B cell (primary cell): ENCODE measurements around the gene SMC3. TPM values are rescaled to one million over a fixed set of nuclear protein-coding genes. Genes with fewer than 3 reads are reported as not detected.

Experiments
- ATAC-seq: fragments of 200-7000 bp; cut with Tn5 transposase; one replicate; pipeline ENCODE4 v1.10.0; 2021; ENCODE audit warnings: low read depth, mild to moderate bottlenecking, moderate number of reproducible peaks, moderate library complexity
- CTCF ChIA-PET: fragments of 350-600 bp; sonication (Branson Sonifier 250); formaldehyde crosslinking; loops from one replicate; lab custom pipeline; 2021; ENCODE audit warnings: antibody characterized with exemption, inconsistent platforms; lab: Charles Lee
- POLR2A ChIA-PET: fragments of 350-600 bp; sonication (Branson Sonifier 250); formaldehyde crosslinking; loops from one replicate; lab custom pipeline; 2021; ENCODE audit warnings: antibody characterized with exemption; lab: Charles Lee
- DNase-seq: peaks from one replicate; pipeline ENCODE4 v3.0.0; 2013
- H2AFZ ChIP-seq: 2 replicates; pipeline ENCODE4 v1.6.1; 2012; ENCODE audit warnings: mild to moderate bottlenecking, low read depth, low read length; ENCODE audit not compliant: insufficient read depth, poor library complexity, severe bottlenecking
- H3K27ac ChIP-seq, 2 donors: 1 replicate in 1 of 2; 2 replicates in 1 of 2; pipeline ENCODE4 v1.5.1; 2012 to 2013; ENCODE audit warnings: low read length in 2 of 2, mild to moderate bottlenecking in 2 of 2, moderate library complexity in 1 of 2
- H3K27me3 ChIP-seq, 4 experiments: fragments of 200-600 bp in 1 of 4; sonication (generic) in 1 of 4; replicated peaks in 1 of 4; 1 replicate in 2 of 4; 2 replicates in 2 of 4; pipeline versions ENCODE4 v1.6.1 to v1.7.0; 2013 to 2016; ENCODE audit warnings: low read length in 3 of 4, mild to moderate bottlenecking in 2 of 4, mixed read lengths in 1 of 4, moderate library complexity in 1 of 4; ENCODE audit not compliant: insufficient read depth in 4 of 4, control insufficient read depth in 3 of 4; ENCODE audit errors: control extremely low read depth in 1 of 4
- H3K36me3 ChIP-seq, 2 experiments: replicated peaks in 1 of 2; 1 replicate in 1 of 2; 2 replicates in 1 of 2; pipeline versions ENCODE4 v1.6.1 to v1.7.1; 2013; ENCODE audit warnings: low read length in 1 of 2; ENCODE audit not compliant: insufficient read depth in 2 of 2, control insufficient read depth in 1 of 2; ENCODE audit errors: control extremely low read depth in 1 of 2, extremely low read depth in 1 of 2
- H3K4me1 ChIP-seq, 2 donors: fragments of 200-600 bp in 1 of 2; sonication (generic) in 1 of 2; 1 replicate in 1 of 2; 2 replicates in 1 of 2; pipeline versions ENCODE4 v1.5.1 to v1.6.1; 2013 to 2017; ENCODE audit warnings: low read length in 2 of 2; ENCODE audit not compliant: control insufficient read depth in 2 of 2, insufficient read depth in 2 of 2
- H3K4me2 ChIP-seq: replicated peaks from 2 replicates; pipeline ENCODE3; 2012; ENCODE audit warnings: mild to moderate bottlenecking, low read depth, low read length; ENCODE audit not compliant: poor library complexity, severe bottlenecking
- H3K4me3 ChIP-seq, 5 experiments: fragments of 200-600 bp in 1 of 5; sonication (generic) in 1 of 5; 1 replicate in 3 of 5; 2 replicates in 2 of 5; pipeline versions ENCODE4 v1.5.1 to v1.7.0; 2011 to 2016; ENCODE audit warnings: low read length in 4 of 5, mild to moderate bottlenecking in 4 of 5, low read depth in 2 of 5, control low read depth in 1 of 5, moderate library complexity in 1 of 5; ENCODE audit not compliant: insufficient read depth in 1 of 5; ENCODE audit errors: control extremely low read depth in 1 of 5, extremely low read depth in 1 of 5
- H3K79me2 ChIP-seq: fragments of 200-600 bp; sonication (generic); one replicate; pipeline ENCODE4 v1.6.0; 2016; ENCODE audit warnings: low read length; ENCODE audit not compliant: control insufficient read depth, insufficient read depth
- H3K9ac ChIP-seq: fragments of 200-600 bp; sonication (generic); 2 replicates; pipeline ENCODE4 v1.6.1; 2017; ENCODE audit warnings: mild to moderate bottlenecking, low read length, moderate library complexity
- H3K9me3 ChIP-seq, 3 donors: one replicate each; pipeline versions ENCODE4 v1.6.1 to v1.7.1; 2013; ENCODE audit warnings: low read length in 2 of 3; ENCODE audit not compliant: control insufficient read depth in 2 of 3, insufficient read depth in 1 of 3; ENCODE audit errors: control extremely low read depth in 1 of 3
- H4K20me1 ChIP-seq: 2 replicates; pipeline ENCODE4 v1.6.0; 2012; ENCODE audit warnings: mild to moderate bottlenecking, low read length; ENCODE audit not compliant: insufficient read depth, control insufficient read depth, poor library complexity, severe bottlenecking
- H3K27ac Mint-ChIP-seq: one replicate; pipeline ENCODE4 v1.8.0; 2021; ENCODE audit warnings: mixed read lengths
- H3K27me3 Mint-ChIP-seq: one replicate; pipeline ENCODE4 v1.8.0; 2021; ENCODE audit warnings: mixed read lengths
- H3K4me1 Mint-ChIP-seq: one replicate; pipeline ENCODE4 v1.8.0; 2021; ENCODE audit warnings: mixed read lengths
- H3K4me3 Mint-ChIP-seq: one replicate; pipeline ENCODE4 v1.8.0; 2021; ENCODE audit warnings: mixed read lengths
- H3K9me3 Mint-ChIP-seq: one replicate; pipeline ENCODE4 v1.8.0; 2022; ENCODE audit warnings: mixed read lengths; ENCODE audit not compliant: insufficient read depth
- CTCF ChIP-seq: fragments of 200-600 bp; IDR thresholded peaks from one replicate; pipeline ENCODE4 v1.8.0; 2022; ENCODE audit warnings: antibody characterized with exemption, mild to moderate bottlenecking
- EZH2 ChIP-seq: IDR thresholded peaks from 2 replicates; pipeline ENCODE4 v1.6.1; 2012; ENCODE audit warnings: borderline replicate concordance, low read depth, mild to moderate bottlenecking, moderate library complexity, low read length; ENCODE audit not compliant: insufficient read depth, poor library complexity, severe bottlenecking
- WGBS: methylation state at CpG from one replicate; pipeline ENCODE4 v1.1.5; 2013; ENCODE audit warnings: missing lambda C conversion rate; ENCODE audit not compliant: insufficient coverage; 5-methylcytosine and 5-hydroxymethylcytosine counted together
- intact Hi-C: fragments of 100-400 bp; cut with micrococcal nuclease; formaldehyde crosslinking; loops from one replicate; pipeline ENCODE4 v1.10.0; 2022
- polyA plus RNA-seq: library from polyadenylated mRNA; depleted of rRNA; stranded (reverse); fragments of >200 nt; gene quantifications from 2 replicates; pipeline ENCODE4 v1.2.3, GENCODE V29; 2012
- total RNA-seq, 2 donors: library from RNA; stranded (reverse); fragments of 120-200 nt in 1 of 2; gene quantifications; 1 replicate in 1 of 2; 2 replicates in 1 of 2; pipeline versions ENCODE4 v1.2.3 to v1.2.4, GENCODE V29; 2013 to 2022

The SMC3 gene
- total and polyA plus RNA-seq, 2 donors (not counting 1 experiment from before 2014, with no cell fraction given) = 6.1 to 45.8 TPM

- no peak overlapping the region for H3K27ac ChIP-seq
- ATAC-seq = no peak
- DNase-seq = no peak
- H3K4me2 ChIP-seq = no peak overlapping the region
- no peak overlapping the region for H3K9ac ChIP-seq
- H3K4me1 ChIP-seq = peaks cover 2 to 4% of the 10 kb centered on the region in 2 donors
- no peak overlapping the region for H3K27ac Mint-ChIP-seq
- H3K4me1 Mint-ChIP-seq = peaks cover 8% of the 10 kb centered on the region
- no peaks in the 10 kb centered on the region for H3K79me2 ChIP-seq
- H3K36me3 ChIP-seq = no peaks in the 10 kb centered on the region
- peaks cover 43% of the 10 kb centered on the region for H3K27me3 Mint-ChIP-seq
- ChIA-PET POLR2A (no interaction called here), CTCF (no interaction called here)
- intact Hi-C loops = no loop called here
- no peak overlapping the region for H3K4me3 ChIP-seq
- no peak overlapping the region for H3K4me3 Mint-ChIP-seq
- no peaks in the 10 kb centered on the region for H3K9me3 ChIP-seq
- no peaks in the 10 kb centered on the region for H3K9me3 Mint-ChIP-seq
- no peaks in the 10 kb centered on the region for H4K20me1 ChIP-seq
- H3K27me3 ChIP-seq = peaks cover 0 to 34% (median 14%) of the 10 kb centered on the region in 4 experiments
- no peak for TF ChIP-seq CTCF
- no peak for TF ChIP-seq EZH2
- WGBS = 70% methylated on average over 5 of the region's 6 CpGs
- H2AFZ ChIP-seq = no peak overlapping the region
These were observed 69.5 kb downstream of the SMC3 start for GRCh38 chr10:110636932-110637557.

GRCh38 chr10:110637558-110638053 lies 70.1 kb downstream of the SMC3 start:
- Histone ChIP-seq H3K9me3 (no peaks in the 10 kb centered on the region), H3K27ac (no peak overlapping the region), H3K79me2 (no peaks in the 10 kb centered on the region), H4K20me1 (no peaks in the 10 kb centered on the region), H3K4me3 (no peak overlapping the region), H3K27me3 (peaks cover 0 to 40% (median 19%) of the 10 kb centered on the region in 4 experiments), H3K9ac (no peak overlapping the region), H3K4me2 (no peak overlapping the region), H2AFZ (no peak overlapping the region), H3K36me3 (no peaks in the 10 kb centered on the region), H3K4me1 (peaks cover 2 to 4% of the 10 kb centered on the region in 2 donors)
- TF ChIP-seq EZH2 = no peak
- TF ChIP-seq CTCF = no peak
- H3K27ac Mint-ChIP-seq = no peak overlapping the region
- CTCF ChIA-PET = no interaction called here
- peaks cover 49% of the 10 kb centered on the region for H3K27me3 Mint-ChIP-seq
- POLR2A ChIA-PET = no interaction called here
- 74% methylated on average over 7 of the region's 10 CpGs for WGBS
- peaks cover 13% of the 10 kb centered on the region for H3K4me1 Mint-ChIP-seq
- DNase-seq = no peak
- H3K4me3 Mint-ChIP-seq = no peak overlapping the region
- ATAC-seq = no peak
- intact Hi-C loops = no loop called here
- no peaks in the 10 kb centered on the region for H3K9me3 Mint-ChIP-seq
